Fibroblast of skin of abdomen (primary cell): ENCODE measurements around the gene NDUFV1. TPM values are rescaled to one million over a fixed set of nuclear protein-coding genes. Genes with fewer than 3 reads are reported as not detected.
A peak's percentile ranks its signal among the peaks of the same experiment; 100 is the strongest.

ENCODE experiments used
- DNase-seq: peaks from one replicate; pipeline ENCODE4 v3.0.0-alpha.2; 2013
- polyA plus RNA-seq, 2 experiments: library from polyadenylated mRNA; unstranded; fragments of 120-200 nt; gene quantifications; one replicate each; pipeline ENCODE4 v1.2.1, GENCODE V29; 2013; ENCODE audit not compliant: insufficient read length in 2 of 2

The NDUFV1 gene
- polyA plus RNA-seq (2013, experiment 1 of 2; ENCODE audit: insufficient read length) = 146 TPM
- polyA plus RNA-seq (2013, experiment 2 of 2; ENCODE audit: insufficient read length) = 148 TPM

DNA sequence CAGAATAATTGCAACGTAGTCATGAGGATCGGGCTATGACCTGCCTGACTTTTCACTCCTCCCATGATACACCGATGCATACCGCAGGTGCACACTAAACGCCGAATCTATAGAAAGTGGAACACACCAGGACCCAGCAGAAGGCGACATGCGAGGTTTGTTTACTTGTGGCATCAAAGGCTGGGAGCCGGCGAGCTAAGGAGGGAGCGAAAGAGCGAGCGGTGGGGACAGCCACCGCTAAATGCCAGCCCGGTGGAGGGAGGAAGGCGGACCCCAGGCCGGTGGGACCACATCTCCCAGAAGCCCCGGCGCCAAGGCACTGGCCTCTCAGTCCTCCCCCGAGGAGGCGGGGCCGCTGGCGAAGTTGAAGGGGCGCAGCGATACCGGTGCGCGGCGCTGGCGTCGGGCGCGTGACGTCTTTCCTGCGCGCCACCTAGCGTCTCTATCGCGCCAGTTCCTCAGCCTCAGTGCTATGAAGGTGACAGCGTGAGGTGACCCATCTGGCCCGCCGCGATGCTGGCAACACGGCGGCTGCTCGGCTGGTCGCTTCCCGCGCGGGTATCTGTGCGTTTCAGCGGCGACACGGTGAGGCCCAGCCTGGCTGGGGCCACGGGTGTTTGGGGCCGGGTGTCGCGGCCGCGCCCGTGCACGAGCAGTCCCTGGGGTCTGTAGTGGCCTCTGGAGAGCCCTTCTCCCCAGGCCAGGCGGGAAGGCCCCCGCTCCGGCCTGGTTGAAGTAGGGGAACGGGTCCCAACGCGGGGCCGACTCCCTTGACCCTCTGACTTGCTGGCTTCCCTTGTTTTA, at the start of gene NDUFV1:
Gene NDUFV1 (plus strand): TSS at position 445 of the 804 bp plus-strand sequence. CDS start 69 bp downstream, at position 514.
- peak; percentile 92 for DNase-seq

- DNase-seq = no peak
Observed at GRCh38 chr11:67558084-67558772, 48.5 kb upstream of the NDUFV1 start.

DNA sequence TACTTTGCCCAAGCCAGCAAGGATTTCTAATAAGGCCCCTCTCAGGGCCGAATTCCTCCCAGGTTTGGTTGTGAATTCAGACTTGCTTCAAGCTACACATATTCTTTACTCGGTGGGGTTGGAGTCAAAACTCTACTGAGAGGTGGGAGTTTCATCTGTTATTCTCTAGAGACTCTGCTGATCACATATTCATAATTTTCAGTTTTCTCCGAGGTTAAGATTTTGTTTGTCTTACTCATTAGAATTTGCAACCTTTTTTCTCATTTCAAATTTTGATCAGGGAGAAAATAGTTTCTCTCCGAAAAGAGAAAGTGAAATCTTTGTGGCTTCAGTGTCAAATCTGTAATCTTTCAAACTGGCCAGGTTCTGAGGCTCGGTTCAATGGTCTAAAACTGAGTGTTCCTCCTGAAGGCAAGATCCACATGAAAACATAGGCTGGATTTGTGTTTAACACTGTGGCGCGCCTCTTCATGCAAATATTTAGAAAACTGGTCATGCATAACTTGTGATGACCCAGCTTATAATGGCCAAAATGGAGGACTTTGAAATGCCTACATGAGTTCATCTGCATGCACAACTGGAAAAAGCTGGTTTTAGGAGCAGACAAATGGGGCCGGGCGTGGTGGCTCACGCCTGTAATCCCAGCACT, 44.6 kb upstream of the NDUFV1 start:
- peak; percentile 24 for DNase-seq

DNA sequence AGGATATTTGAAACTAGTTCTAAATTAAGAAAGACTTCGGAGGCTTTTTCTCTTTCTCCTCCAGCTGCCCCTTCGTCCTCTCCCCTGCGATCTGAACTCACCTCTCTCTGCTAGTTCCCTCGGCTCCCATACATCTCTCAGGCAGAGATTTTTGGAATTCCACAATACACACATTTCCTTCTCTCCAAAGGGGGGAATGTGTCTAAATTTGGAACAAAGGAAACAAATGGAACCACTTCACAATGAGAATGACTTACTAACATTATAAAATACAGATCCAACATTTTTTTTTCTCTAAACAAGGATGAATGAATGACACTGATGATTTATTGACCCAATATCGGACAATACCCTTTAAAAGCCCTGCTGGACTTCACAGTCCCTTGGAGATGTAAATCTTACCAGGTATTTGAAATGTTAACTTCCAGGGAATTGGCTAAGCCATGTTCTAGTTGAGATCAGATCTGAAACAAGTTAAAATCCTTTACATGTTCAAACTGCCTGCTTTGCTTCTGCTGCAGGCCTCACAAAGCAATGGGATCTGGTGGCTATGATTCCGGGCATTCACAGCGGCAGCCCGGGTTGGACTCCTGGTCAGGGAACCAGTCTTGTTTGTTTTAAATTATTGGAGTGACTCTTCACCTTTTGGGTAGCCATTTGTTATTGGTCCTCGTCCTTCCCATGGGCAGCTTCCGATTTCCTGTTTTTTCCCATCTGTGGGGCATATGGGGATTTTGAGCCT, 43.6 kb upstream of the NDUFV1 start:
- peak; percentile 51 for DNase-seq

DNA sequence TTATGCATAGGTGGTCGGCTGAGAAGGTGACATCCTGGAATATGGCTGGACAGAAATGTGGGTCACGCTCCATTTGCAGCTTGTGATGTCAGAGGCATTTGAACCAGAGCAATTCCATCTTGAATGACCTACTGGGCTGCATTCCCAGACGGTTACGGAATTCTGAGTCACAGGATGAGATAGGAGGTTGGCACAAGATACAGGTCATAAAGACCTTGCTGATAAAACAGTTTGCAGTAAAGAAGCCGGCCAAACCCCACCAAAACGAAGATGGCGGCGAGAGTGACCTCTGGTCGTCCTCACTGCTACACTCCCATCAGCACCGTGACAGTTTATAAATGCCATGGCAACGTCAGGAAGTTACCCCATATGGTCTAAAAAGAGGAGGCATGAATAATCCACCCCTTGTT, 43.0 kb upstream of the NDUFV1 start:
- DNase-seq = peak; percentile 92

GRCh38 chr11:67564230-67564629, 42.5 kb upstream of the NDUFV1 start:
- no peak for DNase-seq

DNA sequence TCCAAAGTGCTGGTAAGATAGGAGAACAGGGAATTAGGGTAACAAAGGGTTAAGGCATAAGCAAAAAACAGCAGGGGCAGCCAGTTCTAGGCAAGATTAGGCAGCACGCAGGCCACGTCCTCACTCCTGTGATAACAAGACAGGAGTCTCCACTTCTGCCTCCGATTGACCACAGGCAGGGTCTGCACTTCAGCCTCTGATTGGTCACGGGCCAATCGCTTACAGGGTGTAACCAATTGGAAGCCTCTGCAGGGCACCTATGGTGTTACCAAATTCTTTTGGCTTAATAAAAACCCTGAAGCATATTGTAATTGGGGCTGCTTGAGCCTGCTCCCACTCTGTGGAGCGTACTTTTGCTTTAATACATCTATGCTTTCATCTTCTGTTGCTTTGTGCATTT, 35.3 kb upstream of the NDUFV1 start:
- no peak for DNase-seq

DNA sequence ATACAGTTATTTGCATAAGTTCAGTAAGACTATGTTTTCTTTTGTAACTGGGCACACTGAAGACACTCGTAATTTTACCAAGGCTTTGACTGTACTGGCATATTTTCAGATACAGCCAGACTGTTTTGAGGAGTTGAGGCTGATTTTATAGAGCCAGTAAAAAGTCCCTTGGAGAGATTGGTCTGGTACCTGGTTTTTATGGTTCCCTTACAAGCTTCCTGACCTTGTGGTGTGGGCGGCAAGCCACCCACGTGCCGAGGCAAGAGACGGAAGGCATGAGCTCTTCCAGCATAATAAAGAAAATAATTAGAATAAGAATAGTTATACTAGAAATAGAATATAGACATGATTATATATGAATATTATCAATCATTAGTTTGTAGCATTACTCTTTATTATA, 34.4 kb upstream of the NDUFV1 start:
- DNase-seq = no peak

DNA sequence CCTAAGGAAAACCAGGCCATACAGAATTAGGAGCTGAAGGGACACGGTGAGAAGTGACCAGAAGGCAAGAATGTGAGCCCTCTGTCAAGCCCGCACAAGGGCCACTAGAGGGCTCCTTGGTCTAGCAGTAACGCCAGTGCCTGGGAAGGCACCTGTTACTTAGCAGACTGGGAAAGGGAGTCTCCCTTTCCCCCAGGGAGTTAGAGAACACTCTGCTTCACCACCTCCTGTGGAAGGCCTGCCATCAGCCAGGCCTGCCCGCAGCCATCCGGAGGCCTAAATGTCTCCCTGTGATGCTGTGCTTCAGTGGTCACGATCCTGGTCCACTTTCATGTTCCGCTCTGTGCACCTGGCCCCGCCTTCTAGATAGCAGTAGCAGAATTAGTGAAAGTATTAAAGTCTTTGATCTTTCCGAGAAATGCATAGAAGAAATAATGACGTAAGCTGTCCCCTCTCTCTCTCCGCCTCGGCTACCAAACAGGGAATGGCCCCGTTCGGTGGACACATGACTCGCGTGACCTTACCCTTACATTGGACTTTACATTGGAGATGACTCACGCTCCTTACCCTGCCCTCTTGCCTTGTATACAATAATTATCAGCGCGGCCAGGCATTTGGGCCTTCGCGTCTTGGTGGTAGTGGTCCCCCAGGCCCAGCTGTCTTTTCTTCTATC, 33.9 kb upstream of the NDUFV1 start:
- DNase-seq = peak; percentile 28

DNA sequence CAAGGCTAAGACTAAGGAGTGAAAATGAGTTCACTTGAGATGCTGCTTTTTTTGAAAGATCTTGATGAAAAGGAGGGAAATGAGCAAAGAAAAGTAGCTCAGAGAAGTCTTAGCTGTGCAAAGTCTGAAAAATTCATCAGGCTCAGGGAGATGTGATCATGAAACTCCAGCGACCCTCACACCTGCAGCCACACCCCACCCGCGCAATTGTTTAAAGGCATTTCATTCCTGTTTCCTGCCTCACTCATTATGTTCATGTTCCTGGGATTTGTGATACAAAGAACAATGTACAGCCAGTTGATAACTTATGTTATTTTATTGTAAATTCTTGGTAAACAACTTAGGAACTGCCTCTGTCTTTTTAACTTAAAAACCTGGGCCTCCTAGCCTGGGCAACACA, 31.8 kb upstream of the NDUFV1 start:
- DNase-seq = no peak

DNA sequence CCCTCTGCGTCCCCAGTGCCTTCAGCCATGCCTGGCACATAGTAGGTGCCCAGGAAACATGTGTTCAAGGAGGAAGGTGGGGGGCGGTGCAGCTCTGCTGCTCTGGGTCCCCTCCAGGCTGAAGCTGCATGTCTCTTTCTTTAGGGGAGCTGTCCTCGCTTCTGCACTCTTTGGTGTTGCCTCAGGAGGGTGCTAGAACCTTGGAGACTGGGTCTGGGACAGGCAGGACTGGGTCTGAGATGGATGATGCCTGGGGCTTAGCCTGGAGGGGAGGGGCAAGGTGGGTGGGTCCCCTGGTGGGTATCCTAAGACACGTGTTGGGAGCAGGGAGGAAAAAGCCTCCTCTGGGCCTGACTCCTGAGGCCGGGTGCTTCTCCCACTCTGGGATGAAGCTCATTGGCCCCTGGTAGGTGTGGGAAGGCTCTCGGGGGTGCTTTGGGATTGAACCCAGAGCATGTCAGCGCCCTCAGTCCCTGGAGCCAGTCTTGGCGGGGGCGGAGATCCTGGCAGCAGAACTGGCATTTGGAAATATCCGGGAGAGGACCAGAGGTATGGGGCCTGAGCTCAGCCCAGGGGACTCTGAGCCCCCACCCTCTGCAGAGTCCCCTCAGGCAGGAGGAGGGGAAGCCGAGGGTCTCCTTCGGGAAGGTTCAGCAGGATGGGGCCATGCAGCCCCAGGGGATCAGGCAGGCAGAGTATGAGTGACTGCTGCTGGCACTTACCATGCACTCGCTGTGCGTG, 29.8 kb upstream of the NDUFV1 start:
- no peak for DNase-seq

DNA sequence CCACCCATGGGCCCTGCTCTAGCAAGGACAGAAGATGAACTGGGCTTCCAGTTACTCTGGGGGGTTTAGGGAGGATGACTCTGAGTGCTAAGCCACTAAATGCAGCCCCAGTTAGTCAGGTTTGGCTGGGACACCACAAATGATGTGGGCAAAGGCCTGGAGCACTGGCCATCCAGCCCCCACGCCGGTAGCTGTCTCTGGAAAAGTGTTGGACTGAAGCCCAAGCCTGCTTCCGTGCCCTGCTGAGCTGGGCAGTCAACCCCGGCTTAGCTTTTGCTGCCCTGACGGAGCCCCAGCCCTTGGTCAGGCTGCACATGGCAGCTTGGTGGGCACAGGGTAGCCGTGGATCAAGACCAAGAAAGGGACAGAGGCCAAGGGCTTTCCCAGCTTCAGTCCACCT, 28.8 kb upstream of the NDUFV1 start:
- DNase-seq = no peak

GRCh38 chr11:67581469-67581868, 25.3 kb upstream of the NDUFV1 start:
- no peak for DNase-seq

GRCh38 chr11:67582011-67582410, 24.7 kb upstream of the NDUFV1 start:
- no peak for DNase-seq

- peak; percentile 93 for DNase-seq
Observed at GRCh38 chr11:67583247-67584204, 23.2 kb upstream of the NDUFV1 start, which contains the start of gene GSTP1. TSS of gene GSTP1 (plus strand) at chr11:67583812. CDS start at chr11:67583844, 32 bp downstream.

DNA sequence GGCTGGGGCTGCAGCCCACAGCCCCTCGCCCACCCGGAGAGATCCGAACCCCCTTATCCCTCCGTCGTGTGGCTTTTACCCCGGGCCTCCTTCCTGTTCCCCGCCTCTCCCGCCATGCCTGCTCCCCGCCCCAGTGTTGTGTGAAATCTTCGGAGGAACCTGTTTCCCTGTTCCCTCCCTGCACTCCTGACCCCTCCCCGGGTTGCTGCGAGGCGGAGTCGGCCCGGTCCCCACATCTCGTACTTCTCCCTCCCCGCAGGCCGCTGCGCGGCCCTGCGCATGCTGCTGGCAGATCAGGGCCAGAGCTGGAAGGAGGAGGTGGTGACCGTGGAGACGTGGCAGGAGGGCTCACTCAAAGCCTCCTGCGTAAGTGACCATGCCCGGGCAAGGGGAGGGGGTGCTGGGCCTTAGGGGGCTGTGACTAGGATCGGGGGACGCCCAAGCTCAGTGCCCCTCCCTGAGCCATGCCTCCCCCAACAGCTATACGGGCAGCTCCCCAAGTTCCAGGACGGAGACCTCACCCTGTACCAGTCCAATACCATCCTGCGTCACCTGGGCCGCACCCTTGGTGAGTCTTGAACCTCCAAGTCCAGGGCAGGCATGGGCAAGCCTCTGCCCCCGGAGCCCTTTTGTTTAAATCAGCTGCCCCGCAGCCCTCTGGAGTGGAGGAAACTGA, 22.4 kb upstream of the NDUFV1 start:
- DNase-seq = peak; percentile 55

DNA sequence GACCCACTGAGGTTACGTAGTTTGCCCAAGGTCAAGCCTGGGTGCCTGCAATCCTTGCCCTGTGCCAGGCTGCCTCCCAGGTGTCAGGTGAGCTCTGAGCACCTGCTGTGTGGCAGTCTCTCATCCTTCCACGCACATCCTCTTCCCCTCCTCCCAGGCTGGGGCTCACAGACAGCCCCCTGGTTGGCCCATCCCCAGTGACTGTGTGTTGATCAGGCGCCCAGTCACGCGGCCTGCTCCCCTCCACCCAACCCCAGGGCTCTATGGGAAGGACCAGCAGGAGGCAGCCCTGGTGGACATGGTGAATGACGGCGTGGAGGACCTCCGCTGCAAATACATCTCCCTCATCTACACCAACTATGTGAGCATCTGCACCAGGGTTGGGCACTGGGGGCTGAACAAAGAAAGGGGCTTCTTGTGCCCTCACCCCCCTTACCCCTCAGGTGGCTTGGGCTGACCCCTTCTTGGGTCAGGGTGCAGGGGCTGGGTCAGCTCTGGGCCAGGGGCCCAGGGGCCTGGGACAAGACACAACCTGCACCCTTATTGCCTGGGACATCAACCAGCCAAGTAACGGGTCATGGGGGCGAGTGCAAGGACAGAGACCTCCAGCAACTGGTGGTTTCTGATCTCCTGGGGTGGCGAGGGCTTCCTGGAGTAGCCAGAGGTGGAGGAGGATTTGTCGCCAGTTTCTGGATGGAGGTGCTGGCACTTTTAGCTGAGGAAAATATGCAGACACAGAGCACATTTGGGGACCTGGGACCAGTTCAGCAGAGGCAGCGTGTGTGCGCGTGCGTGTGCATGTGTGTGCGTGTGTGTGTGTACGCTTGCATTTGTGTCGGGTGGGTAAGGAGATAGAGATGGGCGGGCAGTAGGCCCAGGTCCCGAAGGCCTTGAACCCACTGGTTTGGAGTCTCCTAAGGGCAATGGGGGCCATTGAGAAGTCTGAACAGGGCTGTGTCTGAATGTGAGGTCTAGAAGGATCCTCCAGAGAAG, 21.6 kb upstream of the NDUFV1 start:
- no peak for DNase-seq

DNA sequence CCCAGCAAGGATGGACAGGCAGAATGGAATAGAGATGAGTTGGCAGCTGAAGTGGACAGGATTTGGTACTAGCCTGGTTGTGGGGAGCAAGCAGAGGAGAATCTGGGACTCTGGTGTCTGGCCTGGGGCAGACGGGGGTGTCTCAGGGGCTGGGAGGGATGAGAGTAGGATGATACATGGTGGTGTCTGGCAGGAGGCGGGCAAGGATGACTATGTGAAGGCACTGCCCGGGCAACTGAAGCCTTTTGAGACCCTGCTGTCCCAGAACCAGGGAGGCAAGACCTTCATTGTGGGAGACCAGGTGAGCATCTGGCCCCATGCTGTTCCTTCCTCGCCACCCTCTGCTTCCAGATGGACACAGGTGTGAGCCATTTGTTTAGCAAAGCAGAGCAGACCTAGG, 20.8 kb upstream of the NDUFV1 start:
- DNase-seq = no peak
